Measurements from ENCODE around the gene MS4A15. TPM values are rescaled to one million over a fixed set of nuclear protein-coding genes. Genes with fewer than 3 reads are reported as not detected.
"Not testable (repeated sequence)": the region's sequence is repeated elsewhere in the genome, so short reads cannot be mapped to it uniquely, and the experiment has no call there.

MS4A15 gene
- not detected in 2 replicates for total RNA-seq (2022)
- Bru-seq, nascent RNA: not detected
- BruChase-seq, experiment 1, labeled RNA remaining after a 6-hour chase: not detected
- not detected for BruChase-seq, experiment 2, labeled RNA remaining after a 2-hour chase
- long read RNA-seq: 0 reads

GRCh38 chr11:60756307-60757032, at the start of gene MS4A15:
Gene MS4A15, plus strand, starts transcription at chr11:60756867. Its CDS starts 6,867 bp downstream, at chr11:60763734.
- Mint-ChIP-seq H3K4me3 (ENCODE audit: low read depth, unreplicated experiment) (no peak within 1 kb of the TSS), H3K36me3 (ENCODE audit: insufficient read depth, unreplicated experiment) (no peaks in the 10 kb centered on the region), H3K4me1 (ENCODE audit: low read depth, unreplicated experiment) (no peaks in the 10 kb centered on the region), H3K27ac (ENCODE audit: unreplicated experiment) (no peak within 1 kb of the TSS), H3K27me3 (ENCODE audit: unreplicated experiment) (peaks cover 73% of the 10 kb centered on the region), H3K9me3 (ENCODE audit: low read depth, unreplicated experiment) (no peaks in the 10 kb centered on the region)
- BruUV-seq (replicated peaks): no TSS peak
- CTCF ChIA-PET: interaction anchor here (0.6 to 1.1 kb wide), 4 partner anchors 14 to 135 kb away, joined by 3 read pairs; no protein-coding TSS in a partner anchor
- intact Hi-C loops (cut with micrococcal nuclease; ENCODE audit: unreplicated experiment): loop anchor here (1.0 kb wide), 1 partner anchor 55 kb away; no protein-coding TSS in a partner anchor
- TF ChIP-seq CTCF (IDR thresholded peaks at IDR 0.05; ENCODE audit: unreplicated experiment): peak; percentile 58
- DNase-seq: peak; percentile 41

GRCh38 chr11:60706931-60707330, 49.7 kb upstream of the MS4A15 start:
- intact Hi-C loops (cut with micrococcal nuclease; ENCODE audit: unreplicated experiment): no loop called here

GRCh38 chr11:60710482-60710881, 46.2 kb upstream of the MS4A15 start:
- no peak overlapping the region for H3K27ac Mint-ChIP-seq (ENCODE audit: unreplicated experiment)
- no peaks in the 10 kb centered on the region for H3K36me3 Mint-ChIP-seq (ENCODE audit: insufficient read depth, unreplicated experiment)
- H3K4me3 Mint-ChIP-seq (ENCODE audit: low read depth, unreplicated experiment): no peak overlapping the region
- intact Hi-C loops (cut with micrococcal nuclease; ENCODE audit: unreplicated experiment): no loop called here
- no peak for DNase-seq
- no peaks in the 10 kb centered on the region for H3K4me1 Mint-ChIP-seq (ENCODE audit: low read depth, unreplicated experiment)
- CTCF ChIA-PET: no interaction called here
- BruUV-seq (replicated peaks): no TSS peak
- no peaks in the 10 kb centered on the region for H3K9me3 Mint-ChIP-seq (ENCODE audit: low read depth, unreplicated experiment)
- peaks cover 28% of the 10 kb centered on the region for H3K27me3 Mint-ChIP-seq (ENCODE audit: unreplicated experiment)
- TF ChIP-seq CTCF (IDR thresholded peaks at IDR 0.05; ENCODE audit: unreplicated experiment): no peak

More at GRCh38 chr11:60706931-60707330, 49.7 kb upstream of the MS4A15 start:
- no peaks in the 10 kb centered on the region for H3K36me3 Mint-ChIP-seq (ENCODE audit: insufficient read depth, unreplicated experiment)
- no peaks in the 10 kb centered on the region for H3K4me1 Mint-ChIP-seq (ENCODE audit: low read depth, unreplicated experiment)
- H3K9me3 Mint-ChIP-seq (ENCODE audit: low read depth, unreplicated experiment): no peaks in the 10 kb centered on the region
- H3K27ac Mint-ChIP-seq (ENCODE audit: unreplicated experiment): no peak overlapping the region
- peaks cover 12% of the 10 kb centered on the region for H3K27me3 Mint-ChIP-seq (ENCODE audit: unreplicated experiment)
- no peak overlapping the region for H3K4me3 Mint-ChIP-seq (ENCODE audit: low read depth, unreplicated experiment)
- DNase-seq: no peak
- no peak for TF ChIP-seq CTCF (IDR thresholded peaks at IDR 0.05; ENCODE audit: unreplicated experiment)
- CTCF ChIA-PET: no interaction called here
- BruUV-seq (replicated peaks): no TSS peak

GRCh38 chr11:60711276-60711675, 45.4 kb upstream of the MS4A15 start:
- intact Hi-C loops (cut with micrococcal nuclease; ENCODE audit: unreplicated experiment): no loop called here
- Mint-ChIP-seq H3K4me3 (ENCODE audit: low read depth, unreplicated experiment) (no peak overlapping the region), H3K27ac (ENCODE audit: unreplicated experiment) (no peak overlapping the region), H3K36me3 (ENCODE audit: insufficient read depth, unreplicated experiment) (no peaks in the 10 kb centered on the region), H3K9me3 (ENCODE audit: low read depth, unreplicated experiment) (no peaks in the 10 kb centered on the region), H3K4me1 (ENCODE audit: low read depth, unreplicated experiment) (no peaks in the 10 kb centered on the region), H3K27me3 (ENCODE audit: unreplicated experiment) (peaks cover 36% of the 10 kb centered on the region)
- BruUV-seq (replicated peaks): no TSS peak
- TF ChIP-seq CTCF (IDR thresholded peaks at IDR 0.05; ENCODE audit: unreplicated experiment): no peak
- CTCF ChIA-PET: no interaction called here
- DNase-seq: no peak

- BruUV-seq (replicated peaks); CTCF ChIA-PET; DNase-seq; H3K4me1 Mint-ChIP-seq (ENCODE audit: low read depth, unreplicated experiment); H3K9me3 Mint-ChIP-seq (ENCODE audit: low read depth, unreplicated experiment); H3K36me3 Mint-ChIP-seq (ENCODE audit: insufficient read depth, unreplicated experiment); H3K4me3 Mint-ChIP-seq (ENCODE audit: low read depth, unreplicated experiment); intact Hi-C loops (cut with micrococcal nuclease; ENCODE audit: unreplicated experiment); H3K27ac Mint-ChIP-seq (ENCODE audit: unreplicated experiment): not testable (repeated sequence)
- H3K27me3 Mint-ChIP-seq (ENCODE audit: unreplicated experiment): peaks cover 36% of the 10 kb centered on the region
These were observed 43.2 kb upstream of the MS4A15 start for GRCh38 chr11:60713423-60713822.
